ENCODE data around the gene SUSD6. TPM values are rescaled to one million over a fixed set of nuclear protein-coding genes. Genes with fewer than 3 reads are reported as not detected.

SUSD6 gene
- total and polyA plus RNA-seq, 4 donors: 6.8 to 10.8 (median 7.6) TPM

GRCh38 chr14:69684461-69685217 lies 73.2 kb downstream of the SUSD6 start:
- no peaks in the 10 kb centered on the region for H3K9me3 ChIP-seq (ENCODE audit: control insufficient read depth in 4 of 4, low read length in 3 of 4)
- no peaks in the 10 kb centered on the region for H3K27me3 ChIP-seq (ENCODE audit: control insufficient read depth in 4 of 4, insufficient read depth in 4 of 4, low read length in 3 of 4)
- no peak for DNase-seq (ENCODE audit: low spot score)
- H3K9ac ChIP-seq (ENCODE audit: low read depth in 1 of 2, low read length in 2 of 2): no peak overlapping the region
- no peaks in the 10 kb centered on the region for H3K36me3 ChIP-seq (ENCODE audit: control insufficient read depth in 4 of 4, insufficient read depth in 3 of 4, low read depth in 1 of 4, low read length in 3 of 4)
- peak overlapping the region in 1 of 2 donors; percentile 11 for H3K27ac ChIP-seq (ENCODE audit: low read depth in 1 of 2, low read length in 2 of 2)
- TF ChIP-seq HNF4A (conservative IDR thresholded peaks at IDR 0.05) (no peak), MAX (IDR thresholded peaks at IDR 0.05) (no peak), ATF3 (IDR thresholded peaks at IDR 0.05) (no peak), RAD21 (IDR thresholded peaks at IDR 0.05) (no peak), CTCF (IDR thresholded peaks at IDR 0.05; ENCODE audit: low read depth, low read length, missing input control) (no peak), TAF1 (conservative IDR thresholded peaks at IDR 0.05) (no peak), SP1 (IDR thresholded peaks at IDR 0.05) (no peak), EGR1 (IDR thresholded peaks at IDR 0.05; ENCODE audit: low read depth in 2 of 2) (no peak), ZBTB33 (IDR thresholded peaks at IDR 0.05) (no peak), RXRA (IDR thresholded peaks at IDR 0.05) (no peak)
- peaks cover 1 to 21% (median 11%) of the 10 kb centered on the region in 4 donors for H3K4me1 ChIP-seq (ENCODE audit: control insufficient read depth in 4 of 4, insufficient read depth in 4 of 4, low read length in 3 of 4)
- no peak overlapping the region for H3K4me3 ChIP-seq (ENCODE audit: low read depth in 1 of 3, low read length in 3 of 3)
- WGBS: 67% methylated on average over 6 of the region's 6 CpGs

GRCh38 chr14:69685218-69685616 lies 73.8 kb downstream of the SUSD6 start:
- Histone ChIP-seq H3K27me3 (ENCODE audit: control insufficient read depth in 4 of 4, insufficient read depth in 4 of 4, low read length in 3 of 4) (no peaks in the 10 kb centered on the region), H3K4me1 (ENCODE audit: control insufficient read depth in 4 of 4, insufficient read depth in 4 of 4, low read length in 3 of 4) (peaks cover 1 to 23% (median 11%) of the 10 kb centered on the region in 4 donors), H3K4me3 (ENCODE audit: low read depth in 1 of 3, low read length in 3 of 3) (no peak overlapping the region), H3K27ac (ENCODE audit: low read depth in 1 of 2, low read length in 2 of 2) (peak overlapping the region in 1 of 2 donors; percentile 11), H3K36me3 (ENCODE audit: control insufficient read depth in 4 of 4, insufficient read depth in 3 of 4, low read depth in 1 of 4, low read length in 3 of 4) (no peaks in the 10 kb centered on the region), H3K9ac (ENCODE audit: low read depth in 1 of 2, low read length in 2 of 2) (no peak overlapping the region), H3K9me3 (ENCODE audit: control insufficient read depth in 4 of 4, low read length in 3 of 4) (no peaks in the 10 kb centered on the region)
- 84% methylated on average over 3 of the region's 3 CpGs for WGBS
- no peak for DNase-seq (ENCODE audit: low spot score)
- peak; percentile 6 for TF ChIP-seq MAX (IDR thresholded peaks at IDR 0.05)
- TF ChIP-seq GABPA (IDR thresholded peaks at IDR 0.05 in 1 of 2, conservative IDR thresholded peaks at IDR 0.05 in 1 of 2): no peak
- no peak for TF ChIP-seq HNF4A (conservative IDR thresholded peaks at IDR 0.05)
- TF ChIP-seq RAD21 (IDR thresholded peaks at IDR 0.05): no peak
- TF ChIP-seq EGR1 (IDR thresholded peaks at IDR 0.05; ENCODE audit: low read depth in 2 of 2): no peak
- TF ChIP-seq REST (IDR thresholded peaks at IDR 0.05): no peak
- no peak for TF ChIP-seq ZBTB33 (IDR thresholded peaks at IDR 0.05)
- TF ChIP-seq JUND (IDR thresholded peaks at IDR 0.05): no peak

All from liver (tissue), 9 donors.